MCF 10A (cell line): Measurements from ENCODE around the gene POLN. TPM values are rescaled to one million over a fixed set of nuclear protein-coding genes. Genes with fewer than 3 reads are reported as not detected.
"Not testable (repeated sequence)": the region's sequence is repeated elsewhere in the genome, so short reads cannot be mapped to it uniquely, and the experiment has no call there.

ENCODE experiments used
- BruUV-seq: library from RNA; stranded (reverse); fragments of 400-500 nt; replicated peaks from 2 replicates; lab custom pipeline; 2021; lab: Mats Ljungman, UMichigan
- CTCF ChIA-PET: fragments of 300-600 bp; sonication (Branson Sonifier 250); formaldehyde crosslinking; extraction: SDS; loops from one replicate; lab custom pipeline; 2021; ENCODE audit warnings: antibody characterized with exemption, inconsistent platforms; lab: Yijun Ruan, JAX
- POLR2A ChIA-PET: fragments of 300-600, 350-650 bp; sonication (Branson Sonifier 250); formaldehyde crosslinking; extraction: SDS; loops from one replicate; lab custom pipeline; 2020; ENCODE audit warnings: antibody characterized with exemption, inconsistent platforms; lab: Yijun Ruan, JAX
- DNase-seq: peaks from one replicate; pipeline ENCODE4 v3.0.0-alpha.2; 2018; ENCODE audit not compliant: unreplicated experiment
- H3K27ac Mint-ChIP-seq: one replicate; pipeline ENCODE4 v1.8.0; 2022; ENCODE audit warnings: mild to moderate bottlenecking, low read depth, mixed read lengths; ENCODE audit not compliant: unreplicated experiment
- H3K27me3 Mint-ChIP-seq: one replicate; pipeline ENCODE4 v1.8.0; 2022; ENCODE audit warnings: mixed read lengths; ENCODE audit not compliant: insufficient read depth, unreplicated experiment
- H3K36me3 Mint-ChIP-seq: one replicate; pipeline ENCODE4 v1.8.0; 2022; ENCODE audit warnings: mild to moderate bottlenecking, moderate library complexity, mixed read lengths; ENCODE audit not compliant: insufficient read depth, unreplicated experiment
- H3K4me1 Mint-ChIP-seq: one replicate; pipeline ENCODE4 v1.8.0; 2022; ENCODE audit warnings: mixed read lengths; ENCODE audit not compliant: insufficient read depth, unreplicated experiment
- H3K4me3 Mint-ChIP-seq: one replicate; pipeline ENCODE4 v1.8.0; 2022; ENCODE audit warnings: mild to moderate bottlenecking, moderate library complexity, mixed read lengths; ENCODE audit not compliant: unreplicated experiment
- H3K9me3 Mint-ChIP-seq: one replicate; pipeline ENCODE4 v1.8.0; 2022; ENCODE audit warnings: mixed read lengths; ENCODE audit not compliant: unreplicated experiment
- CTCF ChIP-seq: fragments of 200-600 bp; IDR thresholded peaks from one replicate; pipeline ENCODE4 v1.8.0; 2022; ENCODE audit warnings: antibody characterized with exemption, mild to moderate bottlenecking; ENCODE audit not compliant: unreplicated experiment
- intact Hi-C: fragments of 100-400 bp; cut with micrococcal nuclease; formaldehyde crosslinking; loops from 2 replicates; pipeline ENCODE4 v1.14.1; 2022
- total RNA-seq: library from RNA; stranded (reverse); gene quantifications from 2 replicates; pipeline ENCODE4 v1.2.3, GENCODE V29; 2022

The POLN gene
- total RNA-seq, 1 experiment from 2014 or later: 3.1 TPM

- intact Hi-C loops: no loop called here
- peak overlapping the region; percentile 21 for H3K27ac Mint-ChIP-seq
- peaks cover 8% of the 10 kb centered on the region for H3K4me1 Mint-ChIP-seq
- no peak for TF ChIP-seq CTCF
- H3K36me3 Mint-ChIP-seq: peaks cover 13% of the 10 kb centered on the region
- ChIA-PET CTCF (interaction anchor here (0.6 to 4.0 kb wide), 16 partner anchors 12 to 365 kb away, joined by 3 to 46 read pairs (median 5); partner anchors contain the start of genes HAUS3, POLN and RNF4), POLR2A (interaction anchor here (1.2 to 1.8 kb wide), 4 partner anchors 12 to 250 kb away, joined by 4 to 11 read pairs (median 6); partner anchors contain the start of gene RNF4)
- no peak for DNase-seq
- BruUV-seq: no TSS peak
- H3K27me3 Mint-ChIP-seq: no peaks in the 10 kb centered on the region
- no peak overlapping the region for H3K4me3 Mint-ChIP-seq
- H3K9me3 Mint-ChIP-seq: no peaks in the 10 kb centered on the region
These were observed 22.6 kb downstream of the POLN start for GRCh38 chr4:2219233-2219760.

GRCh38 chr4:2218436-2218835, 23.5 kb downstream of the POLN start:
- no peak for DNase-seq
- Mint-ChIP-seq H3K36me3 (peaks cover 11% of the 10 kb centered on the region), H3K27me3 (no peaks in the 10 kb centered on the region), H3K4me1 (peaks cover 8% of the 10 kb centered on the region), H3K4me3 (no peak overlapping the region), H3K27ac (no peak overlapping the region), H3K9me3 (no peaks in the 10 kb centered on the region)
- TF ChIP-seq CTCF: no peak
- intact Hi-C loops: no loop called here
- ChIA-PET CTCF (interaction anchor here (0.5 to 4.0 kb wide), 6 partner anchors 13 to 405 kb away, joined by 3 to 46 read pairs (median 4); no protein-coding TSS in a partner anchor), POLR2A (no interaction called here)
- BruUV-seq: no TSS peak

- H3K4me1 Mint-ChIP-seq: peaks cover 8% of the 10 kb centered on the region
- no peak for DNase-seq
- ChIA-PET CTCF (interaction anchor here (0.5 to 1.4 kb wide), 8 partner anchors 8 to 378 kb away, joined by 3 to 4 read pairs (median 3); no protein-coding TSS in a partner anchor), POLR2A (no interaction called here)
- intact Hi-C loops: no loop called here
- H3K4me3 Mint-ChIP-seq: no peak overlapping the region
- no peak overlapping the region for H3K27ac Mint-ChIP-seq
- no peaks in the 10 kb centered on the region for H3K27me3 Mint-ChIP-seq
- no peaks in the 10 kb centered on the region for H3K9me3 Mint-ChIP-seq
- no TSS peak for BruUV-seq
- TF ChIP-seq CTCF: no peak
- H3K36me3 Mint-ChIP-seq: peaks cover 4% of the 10 kb centered on the region
These were observed 24.2 kb downstream of the POLN start for GRCh38 chr4:2217726-2218125.

- Mint-ChIP-seq H3K27ac (peak overlapping the region; percentile 35), H3K27me3 (no peaks in the 10 kb centered on the region), H3K4me3 (no peak overlapping the region), H3K9me3 (no peaks in the 10 kb centered on the region), H3K4me1 (no peaks in the 10 kb centered on the region), H3K36me3 (no peaks in the 10 kb centered on the region)
- TF ChIP-seq CTCF: no peak
- DNase-seq: no peak
- intact Hi-C loops: no loop called here
- CTCF ChIA-PET: interaction anchor here (0.7 kb wide), 1 partner anchor 69 kb away, joined by 3 read pairs; no protein-coding TSS in a partner anchor
- POLR2A ChIA-PET: no interaction called here
- no TSS peak for BruUV-seq
These were observed 29.1 kb downstream of the POLN start for GRCh38 chr4:2212831-2213230.

GRCh38 chr4:2202789-2203188, 39.1 kb downstream of the POLN start:
- POLR2A ChIA-PET, intact Hi-C loops, H3K27ac Mint-ChIP-seq, CTCF ChIA-PET, H3K4me3 Mint-ChIP-seq, BruUV-seq, DNase-seq, H3K27me3 Mint-ChIP-seq, H3K4me1 Mint-ChIP-seq, H3K9me3 Mint-ChIP-seq: not testable (repeated sequence)
- H3K36me3 Mint-ChIP-seq: peaks cover 12% of the 10 kb centered on the region
